Measurements from ENCODE around the gene CHMP1A. TPM values are rescaled to one million over a fixed set of nuclear protein-coding genes. Genes with fewer than 3 reads are reported as not detected.

The CHMP1A gene
- total RNA-seq, 1 donor, result 114 TPM

GRCh38 chr16:89655062-89655643, 2.4 kb downstream of the CHMP1A start:
- no peak for TF ChIP-seq CTCF (IDR thresholded peaks at IDR 0.05; ENCODE audit: insufficient read depth, low read depth, low read length)
- DNase-seq (ENCODE audit: low read depth), result no peak
- no peak overlapping the region for H3K4me3 ChIP-seq (ENCODE audit: low read depth, low read length)

- no peak for DNase-seq (ENCODE audit: low read depth)
- no peak for TF ChIP-seq CTCF (IDR thresholded peaks at IDR 0.05; ENCODE audit: insufficient read depth, low read depth, low read length)
- no peak overlapping the region for H3K4me3 ChIP-seq (ENCODE audit: low read depth, low read length)
Measured at GRCh38 chr16:89653656-89654295, 3.7 kb downstream of the CHMP1A start.

GRCh38 chr16:89651584-89651983, 5.9 kb downstream of the CHMP1A start:
- DNase-seq (ENCODE audit: low read depth), result no peak
- no peak for TF ChIP-seq CTCF (IDR thresholded peaks at IDR 0.05; ENCODE audit: insufficient read depth, low read depth, low read length)
- no peak overlapping the region for H3K4me3 ChIP-seq (ENCODE audit: low read depth, low read length)

GRCh38 chr16:89646906-89647305, 10.6 kb downstream of the CHMP1A start:
- H3K4me3 ChIP-seq (ENCODE audit: low read depth, low read length), result no peak overlapping the region
- DNase-seq (ENCODE audit: low read depth), result no peak
- no peak for TF ChIP-seq CTCF (IDR thresholded peaks at IDR 0.05; ENCODE audit: insufficient read depth, low read depth, low read length)

GRCh38 chr16:89646270-89646669, 11.2 kb downstream of the CHMP1A start:
- DNase-seq (ENCODE audit: low read depth), result no peak
- no peak for TF ChIP-seq CTCF (IDR thresholded peaks at IDR 0.05; ENCODE audit: insufficient read depth, low read depth, low read length)
- no peak overlapping the region for H3K4me3 ChIP-seq (ENCODE audit: low read depth, low read length)

GRCh38 chr16:89645122-89645521, 12.4 kb downstream of the CHMP1A start:
- no peak for DNase-seq (ENCODE audit: low read depth)
- TF ChIP-seq CTCF (IDR thresholded peaks at IDR 0.05; ENCODE audit: insufficient read depth, low read depth, low read length), result no peak
- H3K4me3 ChIP-seq (ENCODE audit: low read depth, low read length), result no peak overlapping the region
